GM18861 (cell line): ENCODE results near the gene TMPRSS12.
"Not testable (repeated sequence)": the region's sequence is repeated elsewhere in the genome, so short reads cannot be mapped to it uniquely, and the experiment has no call there.

Experiments
- ATAC-seq: cut with Tn5 transposase; IDR thresholded peaks from one replicate; pipeline ENCODE4 v1.9.1; 2021; ENCODE audit not compliant: unreplicated experiment

The TMPRSS12 gene

DNA sequence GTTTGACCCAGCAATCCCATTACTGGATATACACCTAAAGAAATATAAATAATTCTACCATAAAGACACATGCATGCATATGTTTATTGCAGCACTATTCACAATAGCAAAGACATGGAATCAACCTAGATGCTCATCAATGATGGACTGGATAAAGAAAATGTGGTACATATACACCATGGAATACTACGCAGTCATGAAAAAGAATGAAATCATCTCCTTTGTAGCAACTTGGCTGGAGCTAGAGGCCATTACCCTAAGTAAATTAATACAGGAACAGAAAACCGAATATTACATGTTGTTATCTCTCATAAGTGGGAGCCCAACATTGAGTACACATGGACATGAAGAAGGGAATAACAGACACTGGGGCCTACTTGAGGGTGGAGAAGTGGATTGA lies 13.0 kb downstream of the TMPRSS12 start:
- ATAC-seq: not testable (repeated sequence)

DNA sequence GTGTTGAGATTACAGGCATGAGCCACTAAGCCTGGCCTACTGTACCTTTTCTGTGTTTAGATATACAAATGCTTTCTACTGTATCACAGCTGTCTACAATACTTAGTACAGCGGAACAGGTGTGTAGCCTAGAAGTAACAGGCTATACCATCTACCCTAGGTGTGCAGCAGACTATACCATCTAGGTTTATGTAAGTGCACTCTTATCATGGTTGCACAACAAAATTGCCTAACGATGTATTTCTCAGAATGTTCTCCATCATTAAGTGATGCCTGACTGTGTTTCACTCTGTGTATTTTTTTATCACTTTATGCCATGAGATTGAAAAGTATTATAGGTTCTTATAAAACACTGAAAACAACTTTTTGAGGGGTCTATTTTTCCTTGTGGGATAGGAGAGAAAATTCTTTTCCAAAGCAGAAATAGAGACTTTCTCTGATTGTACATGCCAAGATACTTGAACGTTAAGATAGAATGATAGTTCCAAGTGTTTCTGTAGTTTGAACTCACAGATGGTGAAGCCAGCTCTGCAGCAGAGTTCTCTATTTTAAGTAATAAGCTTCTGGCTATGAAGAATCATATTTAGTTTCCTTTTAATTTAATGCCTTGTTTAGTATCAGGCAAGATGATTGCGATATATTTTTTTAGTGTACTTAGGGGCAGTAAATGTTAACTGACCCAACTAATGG lies 17.0 kb downstream of the TMPRSS12 start:
- ATAC-seq: no peak

DNA sequence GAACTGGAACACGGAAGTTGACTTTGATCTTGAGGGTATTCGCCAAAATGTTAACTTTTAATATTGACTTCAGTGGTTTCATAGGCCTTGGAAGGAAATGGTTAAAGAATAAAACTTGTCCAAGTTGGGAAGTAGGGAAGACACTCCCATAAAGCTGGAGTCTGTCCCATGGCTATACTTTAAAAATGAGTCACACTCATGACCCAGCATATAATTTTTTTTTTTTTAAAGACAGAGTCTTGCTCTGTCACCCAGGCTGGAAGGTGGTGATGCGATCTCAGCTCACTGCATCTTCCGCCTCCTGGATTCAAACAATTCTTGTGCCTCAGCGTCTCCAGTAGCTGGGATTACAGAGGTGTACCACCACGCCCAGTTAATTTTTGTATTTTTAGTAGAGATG lies 19.6 kb downstream of the TMPRSS12 start:
- ATAC-seq: no peak

DNA sequence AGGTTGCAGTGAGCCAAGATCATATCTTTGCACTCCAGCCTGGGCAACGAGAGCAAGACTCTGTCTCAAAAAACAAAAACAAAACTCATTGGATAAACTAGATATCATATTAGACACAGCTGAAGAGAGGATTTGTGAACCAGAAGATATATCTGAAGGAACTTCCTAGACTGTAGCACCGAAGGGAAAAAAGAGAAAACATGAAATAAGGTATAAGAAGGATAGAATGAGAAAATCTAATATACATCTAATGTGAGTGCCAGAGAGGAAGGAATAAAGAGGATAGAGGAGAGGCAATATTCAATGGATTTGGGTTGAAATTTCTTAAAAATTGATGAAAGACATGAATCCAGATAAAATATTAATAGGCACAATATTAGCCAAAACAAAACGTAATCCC lies 22.5 kb downstream of the TMPRSS12 start:
- ATAC-seq: no peak

DNA sequence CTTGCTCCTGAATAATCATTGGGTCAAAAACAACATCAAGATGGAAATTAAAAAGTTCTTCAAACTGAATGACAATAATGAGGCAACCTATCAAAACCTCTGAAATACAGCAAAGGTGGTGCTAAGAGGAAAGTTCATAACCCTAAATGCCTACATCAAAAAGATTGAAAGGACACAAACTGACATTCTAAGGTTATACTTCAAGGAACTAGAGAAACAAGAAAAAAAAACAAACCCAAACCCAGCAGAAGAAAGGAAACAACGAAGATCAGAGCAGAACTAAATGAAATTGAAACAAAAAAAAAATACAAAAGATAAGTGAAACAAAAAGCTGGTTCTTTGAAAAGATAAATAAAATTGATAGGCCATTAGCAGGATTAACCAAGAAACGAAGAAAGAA lies 26.2 kb downstream of the TMPRSS12 start:
- ATAC-seq: not testable (repeated sequence)

DNA sequence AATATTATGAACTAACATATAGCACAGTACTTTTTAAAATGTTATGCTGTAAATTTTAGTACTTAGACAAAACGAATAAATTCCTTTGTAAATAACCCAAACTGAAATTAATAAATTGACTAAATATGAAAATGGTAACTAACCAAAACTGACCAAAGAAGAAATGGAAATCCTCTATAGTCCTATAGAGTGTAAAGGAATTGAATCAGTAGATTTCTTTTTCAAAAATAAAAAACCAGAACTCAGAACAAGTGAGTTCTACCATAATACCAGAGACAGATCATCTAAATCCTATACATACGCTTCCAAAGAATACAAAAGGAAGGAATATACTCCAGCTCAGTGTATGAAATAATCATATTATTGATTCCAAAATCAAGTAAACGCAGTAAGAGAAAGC lies 39.8 kb downstream of the TMPRSS12 start:
- ATAC-seq: no peak

DNA sequence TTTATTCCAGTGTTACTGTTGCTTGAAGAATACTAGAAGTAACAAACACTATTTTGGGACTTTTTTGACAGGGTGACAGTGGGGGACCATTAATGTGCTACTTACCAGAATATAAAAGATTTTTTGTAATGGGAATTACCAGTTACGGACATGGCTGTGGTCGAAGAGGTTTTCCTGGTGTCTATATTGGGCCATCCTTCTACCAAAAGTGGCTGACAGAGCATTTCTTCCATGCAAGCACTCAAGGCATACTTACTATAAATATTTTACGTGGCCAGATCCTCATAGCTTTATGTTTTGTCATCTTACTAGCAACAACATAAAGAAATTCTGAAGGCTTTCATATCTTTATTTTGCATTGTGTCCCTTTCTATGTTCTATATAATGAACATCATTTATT lies 44.5 kb downstream of the TMPRSS12 start:
- ATAC-seq: no peak

DNA sequence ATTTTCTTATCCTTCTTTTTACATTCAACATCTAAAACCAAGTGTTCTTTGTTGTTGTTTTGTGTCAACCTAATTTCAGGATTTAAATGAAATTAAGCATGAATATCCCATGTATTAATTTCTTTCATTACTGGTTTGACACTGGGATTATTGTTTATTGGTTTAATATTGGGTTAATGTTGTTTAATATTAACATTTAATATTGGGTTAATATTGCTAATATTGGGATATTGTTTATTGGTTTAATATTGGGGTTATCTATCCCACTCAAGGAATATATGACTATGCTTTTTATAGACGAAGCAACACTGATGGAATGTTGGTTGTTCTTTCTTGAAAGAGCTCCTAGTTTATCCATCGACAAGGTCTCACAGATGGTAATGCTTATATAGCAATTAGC lies 45.9 kb downstream of the TMPRSS12 start:
- ATAC-seq: no peak

DNA sequence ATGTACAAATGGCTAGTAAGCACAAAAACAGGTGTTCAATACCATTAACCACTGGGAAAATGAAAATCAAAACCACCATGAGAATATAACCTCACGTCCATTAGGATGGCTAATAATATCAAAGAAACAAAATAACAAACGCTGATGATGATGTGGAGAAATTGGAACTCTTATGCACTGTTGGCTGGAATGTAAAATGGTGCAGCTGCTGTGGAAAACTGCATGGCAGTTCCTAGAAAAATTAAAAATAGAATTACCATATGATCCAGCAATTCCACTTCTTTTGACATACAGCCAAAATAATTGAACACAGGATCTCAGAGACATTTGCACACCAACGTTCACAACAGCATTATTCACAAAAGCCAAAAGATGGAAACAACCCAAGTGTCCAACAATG lies 51.5 kb downstream of the TMPRSS12 start:
- ATAC-seq: no peak

DNA sequence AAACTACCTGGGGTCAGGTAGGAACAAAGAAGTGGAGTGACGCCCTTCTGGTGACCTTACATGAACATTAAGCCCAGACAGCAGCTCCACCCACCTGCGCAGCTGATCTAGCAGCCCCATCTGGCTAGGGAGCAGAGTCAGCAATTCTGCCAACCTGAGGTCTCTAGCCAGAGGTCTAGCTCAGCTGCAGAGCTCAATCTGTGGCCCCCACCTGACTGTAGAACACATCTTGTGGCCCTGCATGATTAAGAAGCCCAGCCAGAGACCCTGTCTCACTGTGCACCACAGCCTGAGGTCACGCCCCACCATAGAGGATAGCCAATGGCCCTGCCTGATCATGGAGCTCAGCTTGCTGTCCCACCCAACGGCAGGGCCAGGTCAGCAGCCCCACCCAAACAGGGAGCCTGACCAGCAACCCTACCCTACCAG lies 59.0 kb downstream of the TMPRSS12 start:
- ATAC-seq: no peak

DNA sequence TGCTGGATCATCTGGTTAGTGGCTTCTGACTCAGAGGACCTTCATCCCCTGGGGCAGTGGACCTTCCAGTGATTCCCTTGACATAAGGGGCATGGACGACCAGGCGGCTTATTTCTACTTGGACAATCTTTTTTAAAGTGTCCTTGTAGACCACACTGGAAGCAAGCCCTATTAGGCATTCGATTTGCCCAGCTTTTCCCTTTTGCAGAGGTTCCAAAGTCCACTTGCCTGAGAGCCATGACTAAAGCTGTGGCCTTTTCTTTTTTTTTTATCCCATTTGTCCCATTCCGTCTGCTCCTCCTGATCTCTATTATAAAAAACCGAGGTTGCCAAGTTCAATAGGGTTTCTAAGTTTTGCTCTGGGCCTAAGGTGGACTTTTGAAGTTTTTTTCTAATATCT lies 65.8 kb downstream of the TMPRSS12 start:
- ATAC-seq: not testable (repeated sequence)

DNA sequence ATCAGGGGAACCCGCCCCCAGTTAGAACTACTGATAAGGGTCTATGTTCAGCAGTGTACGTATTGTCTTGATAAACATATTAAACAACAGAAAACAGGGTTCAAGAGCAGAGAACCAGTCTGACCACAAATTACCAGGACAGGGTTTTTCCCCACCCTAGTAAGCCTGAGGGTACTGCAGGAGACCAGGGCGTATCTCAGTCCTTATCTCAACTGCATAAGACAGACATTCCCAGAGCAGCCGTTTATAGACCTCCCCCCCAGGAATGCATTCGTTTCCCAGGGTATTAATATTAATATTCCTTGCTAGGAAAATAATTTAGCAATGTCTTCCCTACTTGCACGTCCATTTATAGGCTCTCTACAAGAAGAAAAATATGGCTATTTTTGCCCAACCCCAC lies 69.6 kb downstream of the TMPRSS12 start:
- ATAC-seq: not testable (repeated sequence)

DNA sequence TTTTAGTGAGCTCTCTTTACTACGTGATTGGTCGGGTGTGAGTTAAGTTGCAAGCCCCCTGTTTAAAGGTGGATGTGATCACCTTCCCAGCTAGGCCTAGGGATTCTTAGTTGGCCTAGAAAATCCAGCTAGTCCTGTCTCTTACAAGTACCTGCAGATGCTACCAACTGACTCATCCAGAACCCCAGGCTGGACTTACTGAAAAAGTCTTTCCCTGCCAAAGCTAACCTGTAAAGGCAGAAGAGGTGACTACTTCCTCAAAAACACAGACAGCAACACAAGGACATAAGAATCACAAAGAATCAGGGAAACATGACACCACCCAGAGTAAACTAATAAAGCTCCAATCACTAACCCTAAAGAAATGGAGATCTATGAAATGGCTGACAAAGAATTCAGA lies 70.5 kb downstream of the TMPRSS12 start:
- no peak for ATAC-seq

DNA sequence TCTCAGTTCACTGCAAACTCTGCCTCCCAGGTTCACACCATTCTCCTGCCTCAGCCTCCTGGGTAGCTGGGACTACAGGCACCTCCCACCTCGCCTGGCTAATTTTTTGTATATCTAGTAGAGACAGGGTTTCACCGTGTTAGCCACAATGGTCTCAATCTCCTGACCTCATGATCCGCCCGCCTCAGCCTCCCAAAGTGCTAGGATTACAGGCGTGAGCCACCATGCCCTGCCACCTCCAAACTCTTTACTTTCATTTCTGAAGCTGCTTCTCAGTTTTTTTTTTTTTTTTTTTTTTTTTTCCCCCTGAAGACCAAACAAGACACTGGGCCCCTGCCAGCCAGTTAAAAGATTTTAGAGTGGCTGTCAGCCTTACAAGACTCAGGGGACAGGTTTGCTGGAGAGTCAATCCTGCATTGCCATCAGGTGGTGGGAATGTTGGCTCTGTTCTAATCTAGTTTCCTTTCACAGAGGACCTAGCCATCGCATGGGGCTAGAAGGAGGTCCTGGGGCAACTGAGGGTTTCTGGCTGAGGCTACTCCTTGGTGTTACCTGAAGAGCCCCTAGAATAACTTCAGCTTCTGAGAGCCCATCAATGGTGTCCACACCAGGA lies 72.3 kb downstream of the TMPRSS12 start:
- ATAC-seq: no peak

DNA sequence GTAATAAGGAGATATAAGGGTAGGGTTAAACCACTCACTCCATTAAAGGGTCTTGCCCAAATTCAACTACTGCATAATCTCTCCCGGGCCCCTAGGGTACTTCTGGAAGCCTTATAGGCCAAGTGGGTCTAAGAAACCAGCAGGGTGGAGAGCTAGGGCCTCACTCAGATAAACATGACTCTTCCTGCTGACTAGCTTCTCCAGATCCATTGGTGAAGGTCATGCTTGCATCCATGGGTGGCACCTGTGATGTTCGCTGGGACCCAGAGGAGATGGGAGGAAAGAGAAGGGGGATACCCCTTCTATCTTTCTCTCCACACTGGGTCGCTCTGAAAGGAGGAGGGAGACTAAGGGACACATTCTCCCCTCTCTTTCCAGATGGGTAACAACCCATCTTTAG lies 73.6 kb downstream of the TMPRSS12 start:
- ATAC-seq: no peak

DNA sequence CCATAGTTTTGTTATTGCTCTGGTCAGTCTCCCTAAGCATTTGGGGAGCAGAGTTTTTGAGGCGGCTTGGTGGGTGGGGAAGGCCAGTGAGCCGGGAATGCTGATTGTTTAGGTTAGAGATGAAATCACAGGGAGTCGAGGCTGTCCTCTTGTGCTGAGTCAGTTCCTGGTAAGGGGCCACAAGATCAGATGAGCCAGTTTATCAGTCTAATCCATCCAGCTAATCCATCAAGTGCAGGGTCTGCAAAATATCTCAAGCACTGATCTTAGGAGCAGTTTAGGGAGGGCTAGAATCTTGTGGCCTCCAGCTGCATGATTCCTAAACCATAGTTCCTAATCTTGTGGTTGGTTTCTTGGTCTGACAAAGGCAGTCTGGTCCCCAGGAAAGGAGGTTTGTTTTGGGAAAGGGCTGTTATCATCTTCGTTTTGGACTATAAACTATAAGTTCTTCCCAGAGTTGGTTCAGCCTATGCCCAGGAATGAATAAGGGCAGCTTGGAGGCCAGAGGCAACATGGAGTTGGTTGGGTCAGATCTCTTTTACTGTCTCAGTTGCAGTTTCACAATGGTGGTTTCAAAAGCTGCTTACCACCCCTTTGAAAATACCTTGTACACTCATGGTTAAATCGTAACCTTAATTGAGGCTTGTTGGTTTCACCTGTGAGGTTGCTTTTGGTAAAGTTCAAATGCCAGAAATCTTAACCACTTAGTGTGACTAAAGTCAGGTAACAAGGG lies 76.0 kb downstream of the TMPRSS12 start:
- no peak for ATAC-seq

DNA sequence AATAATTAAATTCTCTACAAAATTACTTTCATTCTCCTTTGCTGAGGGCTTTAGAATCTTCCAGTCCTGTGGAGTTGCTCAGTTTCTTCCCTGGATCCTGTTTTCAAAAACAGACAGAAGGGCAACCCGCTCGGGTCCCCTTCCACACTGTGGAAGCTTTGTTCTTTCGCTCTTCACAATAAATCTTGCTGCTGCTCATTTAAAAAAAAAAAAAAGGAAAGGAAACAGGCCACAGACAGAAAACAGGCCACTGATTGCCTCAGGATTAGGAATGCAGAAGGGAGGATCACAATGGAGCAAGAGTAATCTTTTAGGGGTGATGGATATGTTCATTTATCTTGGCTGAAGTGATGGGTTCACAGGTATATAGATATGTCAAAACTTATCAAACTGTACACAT lies 80.1 kb downstream of the TMPRSS12 start:
- no peak for ATAC-seq

DNA sequence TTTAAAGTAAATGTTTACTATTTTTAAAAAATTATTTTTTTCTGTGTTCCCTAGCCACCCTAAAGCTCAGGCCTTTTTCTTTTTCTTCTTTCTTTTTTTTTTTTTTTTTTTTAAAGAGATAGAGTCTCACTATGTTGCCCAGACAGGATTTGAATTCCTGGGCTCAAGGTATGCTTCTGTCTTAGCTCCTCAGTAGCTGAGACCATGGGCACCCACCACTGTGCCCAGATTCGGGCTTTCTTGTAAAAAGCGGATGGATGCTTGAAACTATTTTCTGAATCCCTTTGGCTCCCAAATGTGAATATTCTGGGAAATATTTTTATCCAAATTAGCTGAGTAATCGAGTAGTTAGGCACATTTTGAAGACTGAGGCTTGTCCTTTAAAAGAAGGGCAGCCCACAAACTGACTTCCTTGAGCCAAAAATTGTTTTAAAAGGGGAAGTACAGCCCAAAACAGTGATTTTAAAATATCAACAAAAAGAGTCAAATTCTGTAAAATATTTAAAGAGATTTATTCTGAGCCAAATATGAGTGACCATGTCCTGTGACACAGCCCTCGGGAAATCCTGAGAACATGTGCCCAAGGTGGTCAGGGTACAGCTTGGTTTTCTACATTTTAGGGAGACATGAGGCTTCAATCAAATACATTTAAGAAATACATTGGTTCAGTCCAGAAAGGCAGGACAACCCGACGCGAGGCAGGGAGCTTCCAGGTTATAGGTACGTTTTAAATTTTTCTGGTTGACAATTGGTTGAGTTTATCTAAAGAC lies 80.8 kb downstream of the TMPRSS12 start:
- no peak for ATAC-seq

DNA sequence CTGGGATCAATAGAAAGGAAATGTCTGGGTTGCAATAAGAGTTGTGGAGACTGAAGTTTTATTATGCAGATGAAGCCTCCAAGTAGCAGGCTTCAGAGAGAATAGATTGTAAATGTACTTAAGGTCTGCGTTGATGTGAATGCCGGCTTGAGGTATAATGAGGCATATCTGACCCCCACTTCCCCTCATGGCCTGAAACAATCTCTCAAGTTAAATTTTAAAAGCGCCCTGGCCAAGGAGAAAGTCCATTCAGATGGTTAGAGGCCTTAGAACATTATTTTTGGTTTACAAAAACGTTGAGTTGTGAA lies 81.4 kb downstream of the TMPRSS12 start:
- peak; percentile 81 for ATAC-seq

DNA sequence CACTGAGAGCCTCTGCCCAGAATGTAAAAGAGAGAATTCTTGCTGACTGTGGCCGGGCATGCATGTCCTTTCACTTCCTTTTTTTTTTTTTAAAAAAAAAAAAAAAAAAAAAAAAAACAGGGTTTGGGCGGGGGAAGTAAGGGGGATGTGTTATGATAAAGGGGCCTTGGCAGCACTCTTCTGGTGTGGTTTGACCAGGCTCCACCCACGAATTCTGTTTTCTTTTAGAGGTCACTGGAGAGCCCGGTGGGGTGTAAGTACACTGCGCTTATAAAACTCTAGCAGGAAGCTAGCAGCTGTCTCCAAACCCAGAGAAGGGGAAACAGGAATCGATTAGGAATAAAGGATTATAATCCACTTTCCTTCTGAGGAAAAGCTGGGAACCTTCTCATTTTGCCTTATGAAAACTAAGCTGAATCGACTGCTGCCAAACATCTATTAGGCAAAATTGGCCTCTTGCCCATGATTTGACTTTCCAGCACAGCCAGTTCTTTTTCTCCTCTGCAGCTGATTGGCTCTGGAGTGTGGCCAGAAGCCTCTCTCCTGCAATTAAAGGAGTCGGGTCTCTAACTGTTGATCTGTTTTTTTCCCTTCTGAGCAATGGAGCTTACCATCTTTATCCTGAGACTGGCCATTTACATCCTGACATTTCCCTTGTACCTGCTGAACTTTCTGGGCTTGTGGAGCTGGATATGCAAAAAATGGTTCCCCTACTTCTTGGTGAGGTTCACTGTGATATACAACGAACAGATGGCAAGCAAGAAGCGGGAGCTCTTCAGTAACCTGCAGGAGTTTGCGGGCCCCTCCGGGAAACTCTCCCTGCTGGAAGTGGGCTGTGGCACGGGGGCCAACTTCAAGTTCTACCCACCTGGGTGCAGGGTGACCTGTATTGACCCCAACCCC lies 82.0 kb downstream of the TMPRSS12 start:
- peak; percentile 50 for ATAC-seq

DNA sequence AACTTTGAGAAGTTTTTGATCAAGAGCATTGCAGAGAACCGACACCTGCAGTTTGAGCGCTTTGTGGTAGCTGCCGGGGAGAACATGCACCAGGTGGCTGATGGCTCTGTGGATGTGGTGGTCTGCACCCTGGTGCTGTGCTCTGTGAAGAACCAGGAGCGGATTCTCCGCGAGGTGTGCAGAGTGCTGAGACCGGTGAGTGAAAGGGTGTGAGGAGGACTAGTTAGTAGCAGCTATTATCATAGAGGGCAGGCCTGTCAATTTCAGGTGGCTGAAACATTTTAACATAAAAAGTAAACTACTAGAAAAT lies 82.6 kb downstream of the TMPRSS12 start:
- ATAC-seq: no peak
